EH (cell line): ENCODE results near the gene NEMP2.

Source experiments
- DNase-seq: peaks from one replicate; pipeline ENCODE4 v3.0.0-alpha.2; 2015; ENCODE audit warnings: low read depth

The NEMP2 gene

GRCh38 chr2:190534310-190535120 lies at the start of gene NEMP2:
TSS of gene NEMP2 (minus strand) at chr2:190534722. CDS start at chr2:190534655, 67 bp downstream.
- DNase-seq, result peak; percentile 76

DNA sequence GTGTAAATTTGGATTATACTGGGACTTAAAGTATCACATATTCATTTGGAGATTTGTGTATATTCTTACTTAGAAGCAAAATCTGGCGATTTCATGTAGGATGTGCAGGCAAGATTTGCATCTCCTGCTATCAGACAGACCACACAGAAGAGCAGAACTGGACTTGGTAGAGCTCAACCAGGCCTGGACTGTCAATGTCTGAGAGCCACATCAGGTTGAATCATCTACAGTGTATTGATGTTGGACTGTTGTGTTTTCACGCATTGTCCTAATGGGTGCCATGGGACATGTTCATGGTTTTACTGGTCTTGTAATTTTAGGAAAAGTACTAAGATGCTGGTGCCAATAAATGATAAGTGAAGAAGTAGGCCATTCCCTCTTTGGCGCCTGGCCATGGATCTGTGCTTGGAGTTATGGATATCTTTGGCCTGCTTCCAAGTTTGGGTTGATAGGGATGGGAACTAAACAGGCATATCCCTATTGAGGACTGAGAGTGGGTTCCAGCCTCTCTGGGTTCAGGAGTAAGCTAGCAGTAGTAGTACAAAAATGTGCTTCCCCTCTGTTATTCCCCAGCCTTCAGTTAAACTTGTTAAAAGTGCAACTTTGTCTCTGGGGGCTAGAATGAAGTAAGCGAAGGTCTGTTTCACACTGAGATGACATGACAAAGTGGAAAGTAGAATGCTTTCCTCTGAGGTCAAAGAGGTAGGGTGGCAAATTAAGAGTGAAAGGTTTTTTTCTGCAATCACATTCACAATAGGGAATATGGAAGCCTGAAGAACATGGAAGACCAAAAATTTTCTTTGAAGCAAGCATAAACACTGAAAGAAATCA lies 49.2 kb upstream of the NEMP2 start:
- no peak for DNase-seq

DNA sequence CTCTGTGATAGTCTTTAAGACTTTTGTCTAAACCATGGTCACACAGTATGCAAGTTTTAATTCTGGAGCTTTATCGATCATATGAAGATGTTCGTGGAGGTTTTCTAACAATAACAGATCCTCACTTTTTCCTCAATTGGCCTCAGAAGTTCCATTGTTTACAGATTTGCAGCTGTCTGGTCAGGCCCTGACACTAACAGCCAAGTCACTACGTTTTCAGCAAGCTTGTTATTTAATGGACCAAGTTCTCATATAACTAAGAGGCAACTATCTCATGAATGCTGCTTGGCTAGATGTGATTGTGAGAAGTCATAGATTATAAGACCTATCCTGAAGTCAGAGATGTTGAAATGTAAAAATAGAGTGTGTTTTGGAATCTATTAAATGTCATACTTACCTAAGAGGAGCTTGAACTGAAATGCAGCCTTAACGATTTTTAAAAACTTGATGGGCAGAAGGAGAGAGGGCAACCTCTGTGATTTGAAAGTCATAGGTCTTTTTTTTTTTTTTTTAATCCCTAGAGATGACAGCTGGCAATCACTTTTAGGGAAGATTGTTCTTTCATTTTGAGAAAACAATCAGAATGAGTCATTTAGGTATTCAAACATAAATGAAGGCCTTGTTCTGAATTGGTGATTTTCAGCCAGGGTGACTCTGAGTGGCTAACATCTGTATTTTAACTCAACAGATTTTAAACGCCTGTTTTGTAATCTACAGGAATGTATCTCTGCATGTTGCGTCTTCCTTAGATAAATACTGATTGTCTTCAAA lies 48.4 kb upstream of the NEMP2 start:
- no peak for DNase-seq

DNA sequence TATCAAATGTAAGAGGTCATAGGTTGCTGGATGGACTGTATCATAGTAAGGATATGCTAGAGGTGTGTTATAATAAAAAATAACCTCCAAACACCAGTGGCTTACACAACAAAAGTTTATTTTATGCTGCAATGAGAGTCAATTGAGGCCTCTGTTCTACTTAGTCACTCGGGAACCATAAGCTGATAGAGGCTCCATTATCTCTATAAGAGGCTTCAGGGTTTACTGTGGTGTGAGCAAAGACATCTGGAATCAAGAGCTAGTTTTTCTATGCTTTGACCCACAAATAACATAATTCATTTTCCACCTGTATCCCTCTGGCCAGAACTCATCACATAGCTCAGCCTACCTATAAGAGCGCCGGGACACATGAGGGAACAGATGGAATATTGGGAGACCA lies 47.5 kb upstream of the NEMP2 start:
- no peak for DNase-seq

DNA sequence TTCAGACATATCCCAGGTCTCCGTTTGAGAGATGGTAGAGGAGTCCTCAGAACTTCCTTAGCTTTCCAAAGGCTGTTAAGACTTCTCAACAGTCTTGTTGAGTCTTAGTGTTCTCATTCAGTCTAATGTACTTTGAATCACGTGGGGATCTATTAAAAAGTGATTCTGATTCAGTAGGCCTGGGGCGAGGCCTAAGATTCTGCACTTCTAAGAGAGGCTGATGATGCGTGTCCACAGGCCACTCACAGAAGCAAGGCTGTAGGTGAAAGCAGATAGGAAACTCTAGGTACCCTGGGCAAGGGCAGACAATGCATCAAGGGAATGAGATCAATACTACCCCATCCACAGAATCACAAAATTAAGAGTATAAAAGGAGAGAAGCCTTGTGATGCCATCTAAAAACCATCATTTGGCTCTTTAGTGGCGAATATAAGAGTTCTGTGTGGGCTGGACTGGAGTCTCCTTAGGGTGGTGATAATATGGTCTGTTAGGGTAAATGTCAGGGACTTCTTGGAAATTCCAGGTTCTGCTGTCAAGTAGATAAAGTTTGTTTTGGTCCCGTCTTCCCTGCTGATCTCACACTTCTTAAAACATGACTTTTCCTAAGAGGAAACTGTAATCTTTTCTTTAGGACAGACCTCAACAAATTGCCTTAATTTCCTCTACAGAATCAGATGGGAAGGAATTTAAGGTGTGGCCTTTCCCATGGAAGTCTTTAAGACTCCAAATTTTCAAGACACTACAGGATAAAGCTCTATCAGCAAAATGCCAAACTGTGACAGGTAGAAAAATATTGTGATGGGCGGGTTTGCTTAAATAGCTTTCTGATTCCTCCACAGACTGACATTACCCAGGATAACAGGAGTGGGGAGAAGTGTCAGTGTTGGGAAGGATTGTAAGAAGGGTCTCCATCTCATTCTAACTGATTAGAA lies 45.7 kb upstream of the NEMP2 start:
- no peak for DNase-seq

DNA sequence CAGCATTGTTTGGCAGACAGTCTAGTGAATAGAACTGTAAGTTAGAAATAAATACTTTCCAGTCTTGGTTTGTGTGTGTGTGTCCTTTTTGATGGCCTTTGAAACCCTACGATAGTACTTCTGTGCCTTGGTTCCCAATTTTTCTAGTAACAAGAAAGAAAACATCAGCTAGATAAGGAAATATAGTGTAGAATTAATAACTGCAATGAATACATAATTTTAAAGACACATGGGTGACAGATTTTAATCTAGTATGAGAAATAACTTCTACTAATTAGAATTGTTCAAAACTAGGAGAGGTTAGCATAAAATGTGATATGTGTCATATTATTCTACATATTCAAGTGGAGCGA lies 44.5 kb upstream of the NEMP2 start:
- no peak for DNase-seq

DNA sequence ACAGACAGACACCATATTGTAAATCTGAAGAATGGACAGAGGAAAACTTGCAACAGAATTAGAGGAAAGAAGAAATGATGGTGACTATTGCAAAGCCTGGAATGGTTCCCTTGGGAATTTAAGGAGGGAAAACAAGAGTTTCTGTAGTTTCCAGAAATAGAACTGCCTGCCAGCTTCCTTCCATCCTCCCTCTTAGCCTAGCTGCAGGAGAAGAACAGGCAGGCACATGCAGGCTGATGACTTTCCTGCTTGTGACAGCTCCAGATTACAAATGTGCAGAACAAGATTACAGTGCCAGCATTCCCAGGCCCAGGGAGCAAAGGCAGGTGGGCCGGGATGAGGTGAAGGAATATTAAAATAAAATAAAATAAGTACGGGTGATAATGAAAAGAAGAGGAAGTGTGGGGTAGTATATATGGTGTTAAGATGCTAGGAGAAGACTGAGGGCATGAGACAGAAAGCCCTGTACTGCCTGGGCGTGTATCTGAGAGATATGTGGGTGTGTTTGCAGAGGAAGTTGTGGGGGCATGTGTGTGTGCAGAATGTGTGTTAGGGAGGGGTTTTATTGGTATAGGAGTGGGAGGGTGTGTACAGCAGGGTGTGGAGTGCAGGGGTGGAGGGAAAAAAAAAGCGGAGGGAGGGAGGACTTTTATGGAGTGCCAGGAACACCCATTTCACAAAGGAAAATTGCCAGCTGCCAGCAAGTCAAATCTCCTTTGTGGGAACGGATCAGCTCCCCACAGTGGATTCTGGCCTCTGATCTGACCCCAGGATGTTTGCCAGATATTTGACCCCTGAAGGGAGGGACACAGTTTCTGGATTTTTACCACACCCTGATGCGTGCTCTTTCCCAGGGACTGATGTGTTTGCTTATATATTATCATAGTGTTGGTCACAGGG lies 43.9 kb upstream of the NEMP2 start:
- peak; percentile 79 for DNase-seq

DNA sequence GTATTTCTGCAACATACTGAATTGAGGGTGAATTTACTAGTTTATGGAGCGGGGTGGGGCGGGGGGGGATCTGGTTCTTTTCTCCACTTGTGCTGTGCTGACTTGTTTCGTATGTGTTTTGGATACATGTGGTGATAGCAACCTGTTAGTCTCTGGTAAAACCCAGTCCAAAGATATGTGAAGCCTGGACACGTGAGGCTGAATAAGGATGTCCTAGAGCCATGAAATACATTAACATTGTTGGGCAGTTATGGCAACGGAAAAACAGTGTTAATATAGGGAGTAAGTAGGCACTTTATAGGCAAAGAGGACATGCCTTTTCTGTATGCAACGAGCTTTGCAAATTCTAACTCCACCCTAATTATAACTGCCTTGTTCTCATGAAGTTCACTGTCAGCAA lies 42.1 kb upstream of the NEMP2 start:
- peak; percentile 25 for DNase-seq

- no peak for DNase-seq
Observed at GRCh38 chr2:190575263-190575662, 40.7 kb upstream of the NEMP2 start.

DNA sequence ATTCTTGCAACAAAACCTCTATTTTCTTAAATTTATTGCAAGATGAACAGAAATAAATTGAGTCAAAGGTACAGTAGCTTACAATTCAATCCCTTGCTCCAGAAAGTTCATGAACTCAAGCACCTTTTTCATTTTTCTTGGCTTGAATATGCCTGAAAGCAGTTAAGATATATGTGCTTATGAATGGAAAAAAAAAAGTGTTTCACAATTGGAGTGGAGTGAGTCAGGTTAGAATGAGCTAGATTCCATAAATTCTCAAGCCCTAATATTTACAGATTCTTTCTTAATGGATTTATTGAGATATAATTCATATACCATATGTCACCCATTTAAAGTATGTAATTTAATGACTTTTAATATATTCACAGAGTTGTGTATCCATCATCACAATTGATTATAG lies 39.6 kb upstream of the NEMP2 start:
- DNase-seq, result peak; percentile 59

- DNase-seq, result no peak
Observed at GRCh38 chr2:190572246-190572645, 37.7 kb upstream of the NEMP2 start.

GRCh38 chr2:190571686-190572085 lies 37.2 kb upstream of the NEMP2 start:
- DNase-seq, result peak; percentile 53

DNA sequence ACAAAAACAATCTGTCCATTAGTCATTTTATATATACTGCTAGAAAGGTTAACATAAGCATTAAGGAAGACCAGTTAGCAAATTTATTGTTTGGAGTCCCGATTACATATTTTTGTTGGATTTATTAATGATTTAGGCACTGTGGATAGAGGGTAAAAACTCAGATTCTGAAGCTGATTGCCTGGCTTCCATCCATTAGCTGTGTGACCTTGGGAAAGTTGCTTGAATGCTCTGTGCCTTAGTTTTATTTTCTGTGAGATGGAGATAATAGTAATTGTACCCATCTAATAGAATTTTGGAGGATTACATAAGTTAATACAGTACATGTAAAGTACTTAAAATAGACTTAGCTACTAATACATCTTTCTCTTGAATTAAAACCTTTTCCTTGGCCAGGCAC lies 36.3 kb upstream of the NEMP2 start:
- DNase-seq, result no peak

DNA sequence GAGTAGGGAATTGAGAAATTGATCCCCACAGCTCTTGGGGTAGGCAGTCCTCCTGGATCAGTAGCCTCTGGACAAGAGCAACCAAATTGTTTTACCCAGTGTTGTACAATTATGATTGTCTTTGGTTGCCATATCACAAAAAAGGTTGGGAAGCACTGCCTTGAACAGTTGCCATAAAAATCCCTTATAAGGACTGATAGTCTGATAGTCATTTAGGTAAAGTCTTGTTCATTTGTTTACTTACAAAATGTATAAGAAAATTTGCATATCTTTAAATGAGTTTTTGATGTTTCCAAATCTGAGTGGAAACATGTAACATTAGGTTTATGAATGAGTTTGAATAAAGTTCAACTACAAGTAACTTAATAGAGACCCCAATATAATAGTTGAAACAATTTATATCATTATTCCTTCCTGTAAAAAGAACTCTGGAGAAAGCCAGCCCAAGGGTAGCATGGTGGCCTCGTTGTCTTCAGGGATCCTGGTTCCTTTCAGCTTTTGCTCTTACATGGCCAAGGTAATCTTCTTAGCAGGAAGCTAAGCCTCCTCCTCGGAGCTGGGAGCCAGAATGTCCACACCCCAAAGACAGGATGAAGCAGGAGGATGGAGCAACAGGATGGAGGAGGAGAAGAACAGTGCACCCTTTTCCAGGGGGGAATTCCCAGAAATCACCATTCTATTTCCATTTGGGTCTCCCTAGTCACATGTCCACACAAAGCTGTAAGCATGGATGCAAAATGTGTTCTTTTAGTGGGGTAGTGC lies 35.7 kb upstream of the NEMP2 start:
- no peak for DNase-seq

DNA sequence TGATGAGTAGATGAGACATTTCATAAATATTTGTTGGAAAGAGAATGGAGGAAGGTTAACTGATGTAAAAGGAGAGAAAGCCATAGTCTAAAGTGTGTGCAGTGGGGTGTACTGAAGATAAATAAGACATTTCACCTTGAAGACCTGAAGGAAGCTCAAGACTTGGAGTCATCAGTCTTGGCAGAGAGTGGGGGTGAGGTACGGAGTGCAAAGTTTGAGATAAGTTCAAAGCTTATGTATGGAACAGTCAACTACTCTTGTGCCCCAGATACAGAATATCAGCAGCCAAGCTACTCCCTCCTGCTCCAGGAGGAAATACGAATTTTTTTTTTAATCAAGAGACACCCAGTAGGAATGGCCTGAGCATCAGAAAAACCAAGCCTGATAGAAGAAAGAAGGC lies 30.3 kb upstream of the NEMP2 start:
- no peak for DNase-seq

- no peak for DNase-seq
Observed at GRCh38 chr2:190563646-190564045, 29.1 kb upstream of the NEMP2 start.

- no peak for DNase-seq
Observed at GRCh38 chr2:190563109-190563508, 28.6 kb upstream of the NEMP2 start.

GRCh38 chr2:190562121-190562520 lies 27.6 kb upstream of the NEMP2 start:
- DNase-seq, result no peak

GRCh38 chr2:190561094-190561493 lies 26.6 kb upstream of the NEMP2 start:
- no peak for DNase-seq
